Esophagus squamous epithelium (tissue), 5 donors: Measurements from ENCODE around the gene KLRC4. TPM values are rescaled to one million over a fixed set of nuclear protein-coding genes. Genes with fewer than 3 reads are reported as not detected.
"Not testable (repeated sequence)": the region's sequence is repeated elsewhere in the genome, so short reads cannot be mapped to it uniquely, and the experiment has no call there.

Experiments used
- DNase-seq: peaks from one replicate; lab custom pipeline; 2025; lab: John Stamatoyannopoulos, UW
- H3K27ac ChIP-seq, 4 donors: fragments of 200-600 bp; sonication (generic); one replicate each; pipeline ENCODE4 v1.5.1; 2016 to 2019; ENCODE audit warnings: mild to moderate bottlenecking in 1 of 4
- H3K27me3 ChIP-seq, 4 donors: fragments of 200-600 bp; sonication (generic); 1 replicate in 3 of 4; 2 replicates in 1 of 4; pipeline versions ENCODE4 v1.5.1 to v1.6.0; 2017 to 2021; ENCODE audit warnings: antibody characterized with exemption in 1 of 4
- H3K36me3 ChIP-seq, 3 donors: fragments of 200-600 bp; sonication (generic); one replicate each; pipeline ENCODE4 v1.5.1; 2016 to 2019
- H3K4me1 ChIP-seq, 3 donors: fragments of 200-600 bp; sonication (generic); one replicate each; pipeline ENCODE4 v1.5.1; 2017 to 2019
- H3K4me3 ChIP-seq, 4 donors: fragments of 200-600 bp; sonication (generic); 1 replicate in 3 of 4; 2 replicates in 1 of 4; pipeline ENCODE4 v1.5.1; 2016 to 2019; ENCODE audit warnings: mild to moderate bottlenecking in 2 of 4, moderate library complexity in 1 of 4
- H3K9me3 ChIP-seq, 3 donors: fragments of 200-600 bp; sonication (generic); one replicate each; pipeline ENCODE4 v1.5.1; 2016 to 2019
- CTCF ChIP-seq, 6 experiments: fragments of 450-650 bp in 4 of 6; fragments of 200-600 bp in 2 of 6; sonication (generic) in 2 of 6; IDR thresholded peaks; one replicate each; pipeline ENCODE4 v1.5.1; 2016 to 2019; ENCODE audit warnings: antibody characterized with exemption in 6 of 6, mild to moderate bottlenecking in 4 of 6, moderate library complexity in 4 of 6
- POLR2A ChIP-seq, 4 donors: fragments of 450-650 bp; IDR thresholded peaks; one replicate each; pipeline ENCODE4 v1.6.1; 2017; ENCODE audit warnings: antibody characterized with exemption in 4 of 4, mild to moderate bottlenecking in 4 of 4, moderate library complexity in 3 of 4
- WGBS, 2 donors: methylation state at CpG; one replicate each; pipeline ENCODE4 v1.1.5; 2018; 5-methylcytosine and 5-hydroxymethylcytosine counted together
- intact Hi-C: fragments of 100-400 bp; cut with DNase I; formaldehyde crosslinking; loops from one replicate; pipeline ENCODE4 v1.15.0; 2022
- total RNA-seq, 4 donors: library from RNA; depleted of rRNA; stranded (reverse); fragments of >200 nt; gene quantifications; one replicate each; pipeline ENCODE4 v1.1.0, GENCODE V29; 2016
- donor health status: DM: yes; HTN: yes; CAD: no.

KLRC4 gene
- total RNA-seq, 4 donors from 2014 or later = 1.0 to 4.2 TPM; not detected in 2

DNA sequence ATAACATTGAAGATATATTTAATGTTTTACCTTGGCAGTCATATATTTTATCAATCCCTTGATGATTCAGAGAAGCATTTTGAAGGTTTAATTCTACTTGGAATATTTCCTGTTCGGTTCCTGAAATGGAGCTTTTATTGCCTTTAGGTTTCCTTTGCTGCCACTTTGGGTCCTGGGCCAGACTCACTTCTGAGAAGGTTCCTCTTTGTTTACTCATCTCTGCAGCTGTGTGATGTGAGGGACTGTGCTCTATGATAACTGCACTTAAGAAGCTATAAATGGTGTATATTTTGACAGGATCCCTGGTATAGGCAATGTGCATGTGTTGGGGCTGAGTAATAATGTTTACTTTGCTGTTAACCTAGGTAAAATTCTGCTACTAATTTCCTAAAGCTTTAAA is 10.8 kb upstream of the KLRC4 start, which contains the start of gene KLRC3:
TSS of gene KLRC3 (minus strand) at position 262 of the 400 bp plus-strand sequence. CDS start at position 217, 45 bp downstream.
- DNase-seq, H3K27ac ChIP-seq, intact Hi-C loops, H3K4me1 ChIP-seq, H3K36me3 ChIP-seq, H3K27me3 ChIP-seq, H3K9me3 ChIP-seq, H3K4me3 ChIP-seq: not testable (repeated sequence)
- 0 to 13% methylated on average over 1 of the region's 1 CpG for WGBS, 2 donors

DNA sequence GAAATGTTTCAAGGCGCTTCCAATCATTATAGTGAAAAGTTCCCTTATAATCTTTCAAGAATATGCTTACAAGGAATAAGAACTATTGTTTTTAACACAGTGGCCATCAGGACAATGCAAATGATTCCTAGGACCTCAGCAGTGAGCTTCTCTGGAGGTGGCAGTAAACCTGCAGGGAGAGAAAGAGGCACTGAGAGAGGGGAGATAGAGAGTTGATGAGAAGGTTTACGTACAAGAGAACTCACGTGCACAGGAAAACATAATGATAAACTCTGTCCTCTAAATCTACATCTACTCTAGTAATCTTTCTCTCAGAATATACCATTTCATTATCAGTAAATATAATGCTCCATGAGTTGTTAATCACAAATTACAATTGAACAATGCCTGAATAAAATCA is 715 bp downstream of the KLRC4 start:
- intact Hi-C loops = no loop called here
- WGBS, 2 donors = 55 to 74% methylated on average over 3 of the region's 3 CpGs
- Histone ChIP-seq H3K4me1 (no peaks in the 10 kb centered on the region), H3K9me3 (no peaks in the 10 kb centered on the region), H3K4me3 (peak overlapping the region in 1 of 4 donors; percentile 13), H3K36me3 (no peaks in the 10 kb centered on the region), H3K27me3 (no peaks in the 10 kb centered on the region), H3K27ac (no peak overlapping the region)
- DNase-seq = no peak
- TF ChIP-seq POLR2A (IDR thresholded peaks at IDR 0.05) = no peak
- TF ChIP-seq CTCF (IDR thresholded peaks at IDR 0.05) = no peak

GRCh38 chr12:10406725-10407124 is 2.8 kb downstream of the KLRC4 start:
- no peak overlapping the region for H3K27ac ChIP-seq
- peak overlapping the region in 1 of 4 donors; percentile 10 for H3K4me3 ChIP-seq
- no peak for DNase-seq
- no peaks in the 10 kb centered on the region for H3K9me3 ChIP-seq
- H3K36me3 ChIP-seq = no peaks in the 10 kb centered on the region
- 36 to 44% methylated on average over 4 of the region's 4 CpGs for WGBS, 2 donors
- no peaks in the 10 kb centered on the region for H3K4me1 ChIP-seq
- no peaks in the 10 kb centered on the region for H3K27me3 ChIP-seq
- intact Hi-C loops = no loop called here
- TF ChIP-seq POLR2A (IDR thresholded peaks at IDR 0.05) (no peak), CTCF (IDR thresholded peaks at IDR 0.05) (no peak)

- H3K27me3 ChIP-seq = no peaks in the 10 kb centered on the region
- no peak overlapping the region for H3K27ac ChIP-seq
- H3K4me3 ChIP-seq = no peak overlapping the region
- TF ChIP-seq CTCF (IDR thresholded peaks at IDR 0.05) = no peak
- TF ChIP-seq POLR2A (IDR thresholded peaks at IDR 0.05) = no peak
- intact Hi-C loops = no loop called here
- DNase-seq = no peak
- no peaks in the 10 kb centered on the region for H3K36me3 ChIP-seq
- H3K4me1 ChIP-seq = no peaks in the 10 kb centered on the region
- no peaks in the 10 kb centered on the region for H3K9me3 ChIP-seq
- 77 to 86% methylated on average over 5 of the region's 5 CpGs for WGBS, 2 donors
Observed at GRCh38 chr12:10405294-10405693, 4.3 kb downstream of the KLRC4 start.

DNA sequence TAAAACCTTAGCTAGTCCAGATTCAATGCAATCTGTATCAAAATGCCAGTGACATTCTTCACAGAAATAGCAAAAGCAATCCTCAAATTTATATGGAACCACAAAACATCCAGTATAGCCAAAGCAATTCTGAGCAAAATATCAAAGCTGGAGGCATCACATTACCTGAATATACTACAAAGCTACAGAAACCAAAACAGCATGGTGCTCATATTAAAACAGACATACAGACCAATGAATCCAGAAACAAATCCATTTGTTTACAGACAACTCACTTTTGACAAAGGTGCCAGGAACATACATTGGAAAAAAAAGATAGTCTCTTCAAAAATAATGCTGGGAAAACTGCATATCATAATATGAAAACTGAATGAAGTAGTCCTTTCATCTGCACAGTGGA is 4.8 kb downstream of the KLRC4 start:
- TF ChIP-seq POLR2A (IDR thresholded peaks at IDR 0.05) (no peak), CTCF (IDR thresholded peaks at IDR 0.05) (no peak)
- intact Hi-C loops = no loop called here
- Histone ChIP-seq H3K4me3 (no peak overlapping the region), H3K4me1 (no peaks in the 10 kb centered on the region), H3K27ac (no peak overlapping the region), H3K36me3 (no peaks in the 10 kb centered on the region), H3K27me3 (no peaks in the 10 kb centered on the region), H3K9me3 (no peaks in the 10 kb centered on the region)
- DNase-seq = no peak

DNA sequence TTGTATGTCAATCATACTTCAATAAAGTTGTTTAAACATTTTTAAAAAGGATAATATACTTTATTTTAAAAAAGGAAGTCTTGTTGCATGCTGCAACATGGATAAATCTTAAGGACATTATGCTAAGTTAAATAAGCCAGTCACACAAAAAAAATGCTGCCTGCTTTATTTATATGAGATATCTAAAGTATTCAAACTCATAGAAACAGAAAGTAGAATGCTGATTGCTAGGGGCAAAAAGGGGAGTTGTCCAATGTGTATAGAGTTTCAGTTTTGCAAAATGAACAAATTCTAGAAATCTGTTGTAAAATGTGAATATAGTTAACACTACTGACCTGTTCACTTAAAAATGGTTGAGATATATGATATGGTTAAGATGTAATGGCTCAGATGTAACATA is 8.7 kb downstream of the KLRC4 start:
- no peak for DNase-seq
- no peaks in the 10 kb centered on the region for H3K36me3 ChIP-seq
- no peak overlapping the region for H3K4me3 ChIP-seq
- TF ChIP-seq POLR2A (IDR thresholded peaks at IDR 0.05) = no peak
- no peak for TF ChIP-seq CTCF (IDR thresholded peaks at IDR 0.05)
- no peaks in the 10 kb centered on the region for H3K27me3 ChIP-seq
- intact Hi-C loops = no loop called here
- no peaks in the 10 kb centered on the region for H3K9me3 ChIP-seq
- H3K4me1 ChIP-seq = peaks cover 0 to 5% (median 2%) of the 10 kb centered on the region in 3 donors
- no peak overlapping the region for H3K27ac ChIP-seq
